Lower lobe of right lung (tissue), 2 donors: Measurements from ENCODE around the gene KCNN2. TPM values are rescaled to one million over a fixed set of nuclear protein-coding genes. Genes with fewer than 3 reads are reported as not detected.

Experiments
- ATAC-seq, 2 donors: fragments of 200-7000 bp; cut with Tn5 transposase; one replicate each; pipeline ENCODE4 v1.9.1; 2020 to 2022; ENCODE audit warnings: mild to moderate bottlenecking in 2 of 2, moderate library complexity in 2 of 2
- DNase-seq: peaks from one replicate; pipeline ENCODE4 v3.0.0-alpha.2; 2020
- H3K27ac ChIP-seq: fragments of 200-600 bp; one replicate; pipeline ENCODE4 v1.8.0; 2022
- H3K27me3 ChIP-seq: fragments of 200-600 bp; one replicate; pipeline ENCODE4 v1.8.0; 2022; ENCODE audit warnings: low read depth
- H3K36me3 ChIP-seq: fragments of 200-600 bp; one replicate; pipeline ENCODE4 v1.8.0; 2022; ENCODE audit warnings: mild to moderate bottlenecking
- H3K4me1 ChIP-seq: fragments of 200-600 bp; one replicate; pipeline ENCODE4 v1.8.0; 2022
- H3K4me3 ChIP-seq: fragments of 200-600 bp; one replicate; pipeline ENCODE4 v1.8.0; 2022; ENCODE audit warnings: mild to moderate bottlenecking
- H3K9me3 ChIP-seq: fragments of 200-600 bp; one replicate; pipeline ENCODE4 v1.8.0; 2022
- intact Hi-C: fragments of 100-400 bp; cut with DNase I; formaldehyde crosslinking; loops from one replicate; pipeline ENCODE4 v1.11.0; 2022
- total RNA-seq: library from RNA; stranded (reverse); fragmentation: NEBNext Ultra II Directional; extraction: Animal tissue kit (Norgen Biotek cat#: 25700); gene quantifications from one replicate; pipeline ENCODE4 v1.2.1, GENCODE V29; 2021
- TF ChIP-seq, protein P1 (sequence below): fragments of 200-600 bp; IDR thresholded peaks from one replicate; pipeline ENCODE4 v1.8.0; 2022; ENCODE audit warnings: antibody characterized with exemption, mild to moderate bottlenecking
- donor health status: DM: no; HTN: yes; CAD: no; lungs with severe emphysema.

Gene KCNN2
- total RNA-seq, 1 donor from 2014 or later: 1.2 TPM

GRCh38 chr5:114524221-114524620, 162.4 kb downstream of the KCNN2 start:
- no peaks in the 10 kb centered on the region for H3K27me3 ChIP-seq
- no peaks in the 10 kb centered on the region for H3K4me1 ChIP-seq
- no peak overlapping the region for H3K4me3 ChIP-seq
- TF ChIP-seq, protein P1, sequence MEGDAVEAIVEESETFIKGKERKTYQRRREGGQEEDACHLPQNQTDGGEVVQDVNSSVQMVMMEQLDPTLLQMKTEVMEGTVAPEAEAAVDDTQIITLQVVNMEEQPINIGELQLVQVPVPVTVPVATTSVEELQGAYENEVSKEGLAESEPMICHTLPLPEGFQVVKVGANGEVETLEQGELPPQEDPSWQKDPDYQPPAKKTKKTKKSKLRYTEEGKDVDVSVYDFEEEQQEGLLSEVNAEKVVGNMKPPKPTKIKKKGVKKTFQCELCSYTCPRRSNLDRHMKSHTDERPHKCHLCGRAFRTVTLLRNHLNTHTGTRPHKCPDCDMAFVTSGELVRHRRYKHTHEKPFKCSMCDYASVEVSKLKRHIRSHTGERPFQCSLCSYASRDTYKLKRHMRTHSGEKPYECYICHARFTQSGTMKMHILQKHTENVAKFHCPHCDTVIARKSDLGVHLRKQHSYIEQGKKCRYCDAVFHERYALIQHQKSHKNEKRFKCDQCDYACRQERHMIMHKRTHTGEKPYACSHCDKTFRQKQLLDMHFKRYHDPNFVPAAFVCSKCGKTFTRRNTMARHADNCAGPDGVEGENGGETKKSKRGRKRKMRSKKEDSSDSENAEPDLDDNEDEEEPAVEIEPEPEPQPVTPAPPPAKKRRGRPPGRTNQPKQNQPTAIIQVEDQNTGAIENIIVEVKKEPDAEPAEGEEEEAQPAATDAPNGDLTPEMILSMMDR: no peak
- H3K9me3 ChIP-seq: no peaks in the 10 kb centered on the region
- DNase-seq (no peak), ATAC-seq (no peak)
- intact Hi-C loops: no loop called here
- no peaks in the 10 kb centered on the region for H3K36me3 ChIP-seq
- H3K27ac ChIP-seq: no peak overlapping the region

DNA sequence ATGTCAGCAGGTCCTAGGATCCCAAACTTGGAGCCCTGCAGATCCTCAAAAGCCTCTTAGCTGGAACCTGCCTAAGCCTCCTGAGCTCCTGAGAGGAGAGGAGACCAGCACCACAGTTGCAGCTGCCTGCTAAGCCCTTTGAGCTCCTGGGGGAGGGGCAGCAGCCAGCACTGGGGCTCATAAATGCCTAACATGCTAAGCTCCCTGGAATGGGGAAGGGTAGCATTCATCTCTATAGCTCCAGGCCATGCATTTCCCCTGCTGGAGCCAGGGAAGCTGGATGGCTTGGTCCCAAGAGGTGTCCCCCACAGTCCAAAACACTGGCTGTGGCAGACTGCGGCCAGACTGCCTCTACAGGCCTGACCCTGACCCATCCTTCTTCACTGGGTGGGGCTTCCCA, 182.7 kb downstream of the KCNN2 start:
- Histone ChIP-seq H3K27ac (no peak overlapping the region), H3K27me3 (no peaks in the 10 kb centered on the region), H3K9me3 (no peaks in the 10 kb centered on the region), H3K4me1 (no peaks in the 10 kb centered on the region), H3K36me3 (no peaks in the 10 kb centered on the region), H3K4me3 (no peak overlapping the region)
- DNase-seq: no peak
- intact Hi-C loops: no loop called here
- TF ChIP-seq, protein P1: no peak
- peak in 1 of 2 donors; percentile 9 for ATAC-seq
